Thyroid gland (tissue), 4 donors: ENCODE data around the gene RHNO1. TPM values are rescaled to one million over a fixed set of nuclear protein-coding genes. Genes with fewer than 3 reads are reported as not detected.

Experiments
- DNase-seq, 2 donors: peaks; one replicate each; pipeline ENCODE4 v3.0.0-alpha.2; 2019
- H3K27ac ChIP-seq, 3 donors: fragments of 200-600 bp; sonication (generic); 1 replicate in 2 of 3; 2 replicates in 1 of 3; pipeline ENCODE4 v1.5.1; 2016 to 2019; ENCODE audit warnings: mild to moderate bottlenecking in 1 of 3, moderate library complexity in 1 of 3
- H3K27me3 ChIP-seq: fragments of 200-600 bp; sonication (generic); one replicate; pipeline ENCODE4 v1.5.1; 2019
- H3K36me3 ChIP-seq, 2 donors: fragments of 200-600 bp; sonication (generic); one replicate each; pipeline ENCODE4 v1.5.1; 2016 to 2019
- H3K4me1 ChIP-seq, 2 donors: fragments of 200-600 bp; sonication (generic); one replicate each; pipeline ENCODE4 v1.5.1; 2017 to 2019
- H3K4me3 ChIP-seq, 3 donors: fragments of 200-600 bp; sonication (generic); replicated peaks in 1 of 3; 1 replicate in 2 of 3; 2 replicates in 1 of 3; pipeline ENCODE4 v1.5.1; 2016; ENCODE audit warnings: mild to moderate bottlenecking in 1 of 3
- H3K9me3 ChIP-seq: fragments of 200-600 bp; sonication (generic); one replicate; pipeline ENCODE4 v1.5.1; 2017
- CTCF ChIP-seq, 6 experiments: fragments of 200-600 bp in 3 of 6; fragments of 450-650 bp in 3 of 6; sonication (generic) in 3 of 6; IDR thresholded peaks; one replicate each; pipeline ENCODE4 v1.5.1; 2016 to 2019; ENCODE audit warnings: antibody characterized with exemption in 6 of 6, mild to moderate bottlenecking in 2 of 6, inconsistent platforms in 1 of 6, moderate library complexity in 1 of 6
- POLR2A ChIP-seq, 2 donors: fragments of 450-650 bp; IDR thresholded peaks; one replicate each; pipeline ENCODE4 v1.6.1; 2017; ENCODE audit warnings: antibody characterized with exemption in 2 of 2, mild to moderate bottlenecking in 2 of 2, moderate library complexity in 1 of 2
- WGBS, 2 donors: methylation state at CpG; one replicate each; pipeline ENCODE4 v1.1.5; 2017; 5-methylcytosine and 5-hydroxymethylcytosine counted together
- intact Hi-C: fragments of 100-400 bp; cut with DNase I; formaldehyde crosslinking; loops from one replicate; pipeline ENCODE4 v1.15.1; 2023
- total RNA-seq, 4 donors: library from RNA; depleted of rRNA; stranded (reverse); fragments of >200 nt; gene quantifications; one replicate each; pipeline ENCODE4 v1.2.3, GENCODE V29; 2016

Gene RHNO1
- total RNA-seq, 4 donors from 2014 or later = 14.3 to 22.2 (median 17.5) TPM

DNA sequence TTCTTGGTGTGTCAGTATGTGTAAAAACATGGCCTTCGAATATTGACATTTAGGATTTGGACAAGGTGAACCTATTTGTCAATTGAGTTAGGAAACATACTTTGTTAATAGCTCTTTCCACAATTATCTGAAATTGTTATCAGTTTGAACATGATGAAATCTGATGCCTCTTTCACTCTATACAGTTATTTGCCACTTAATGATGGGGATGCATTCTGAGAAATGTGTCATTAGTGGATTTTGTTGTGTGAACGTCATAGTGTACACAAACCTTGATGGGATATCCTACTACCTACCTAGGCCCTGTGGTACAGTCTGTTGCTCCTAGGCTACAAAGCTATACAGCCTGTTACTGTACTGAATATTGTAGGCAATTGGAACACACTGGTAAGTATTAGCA lies 18.5 kb downstream of the RHNO1 start:
- TF ChIP-seq POLR2A (IDR thresholded peaks at IDR 0.05) = no peak
- TF ChIP-seq CTCF (IDR thresholded peaks at IDR 0.05) = no peak
- WGBS, 2 donors = 89 to 91% methylated on average over 2 of the region's 2 CpGs
- H3K4me1 ChIP-seq = peaks cover 7 to 17% of the 10 kb centered on the region in 2 donors
- intact Hi-C loops = no loop called here
- H3K27ac ChIP-seq = no peak overlapping the region
- H3K36me3 ChIP-seq = no peaks in the 10 kb centered on the region
- no peaks in the 10 kb centered on the region for H3K27me3 ChIP-seq
- H3K4me3 ChIP-seq = no peak overlapping the region
- DNase-seq = no peak
- no peaks in the 10 kb centered on the region for H3K9me3 ChIP-seq

- H3K4me1 ChIP-seq = peaks cover 0 to 15% of the 10 kb centered on the region in 2 donors
- WGBS, 2 donors = 93 to 96% methylated on average over 5 of the region's 5 CpGs
- intact Hi-C loops = no loop called here
- DNase-seq = no peak
- no peaks in the 10 kb centered on the region for H3K27me3 ChIP-seq
- no peaks in the 10 kb centered on the region for H3K9me3 ChIP-seq
- TF ChIP-seq CTCF (IDR thresholded peaks at IDR 0.05) = no peak
- TF ChIP-seq POLR2A (IDR thresholded peaks at IDR 0.05) = no peak
- no peaks in the 10 kb centered on the region for H3K36me3 ChIP-seq
- no peak overlapping the region for H3K27ac ChIP-seq
- H3K4me3 ChIP-seq = no peak overlapping the region
Observed at GRCh38 chr12:2897418-2897817, 20.4 kb downstream of the RHNO1 start.

- H3K4me1 ChIP-seq = peaks cover 3 to 27% of the 10 kb centered on the region in 2 donors
- no peaks in the 10 kb centered on the region for H3K36me3 ChIP-seq
- no peaks in the 10 kb centered on the region for H3K9me3 ChIP-seq
- intact Hi-C loops = no loop called here
- H3K4me3 ChIP-seq = no peak overlapping the region
- TF ChIP-seq CTCF (IDR thresholded peaks at IDR 0.05) (no peak), POLR2A (IDR thresholded peaks at IDR 0.05) (no peak)
- no peaks in the 10 kb centered on the region for H3K27me3 ChIP-seq
- no peak overlapping the region for H3K27ac ChIP-seq
- no peak for DNase-seq
- 92 to 94% methylated on average over 8 of the region's 8 CpGs for WGBS, 2 donors
Observed at GRCh38 chr12:2900642-2901041, 23.6 kb downstream of the RHNO1 start.

GRCh38 chr12:2902272-2902880 lies 25.4 kb downstream of the RHNO1 start:
- Histone ChIP-seq H3K36me3 (no peaks in the 10 kb centered on the region), H3K4me3 (no peak overlapping the region), H3K27me3 (no peaks in the 10 kb centered on the region), H3K4me1 (peaks cover 3 to 27% of the 10 kb centered on the region in 2 donors), H3K9me3 (no peaks in the 10 kb centered on the region), H3K27ac (peak overlapping the region in 1 of 3 donors; percentile 30)
- intact Hi-C loops = no loop called here
- peak; percentile 58 to 61 for DNase-seq
- no peak for TF ChIP-seq CTCF (IDR thresholded peaks at IDR 0.05)
- TF ChIP-seq POLR2A (IDR thresholded peaks at IDR 0.05) = no peak
- 12 to 17% methylated on average over 4 of the region's 4 CpGs for WGBS, 2 donors

GRCh38 chr12:2904260-2904659 lies 27.2 kb downstream of the RHNO1 start:
- Histone ChIP-seq H3K27me3 (no peaks in the 10 kb centered on the region), H3K4me3 (no peak overlapping the region), H3K27ac (peak overlapping the region; percentile 13 to 70 (median 65)), H3K36me3 (peaks cover 0 to under 1% of the 10 kb centered on the region in 2 donors), H3K9me3 (no peaks in the 10 kb centered on the region), H3K4me1 (peaks cover 3 to 33% of the 10 kb centered on the region in 2 donors)
- peak; percentile 94 to 96 for DNase-seq
- TF ChIP-seq CTCF (IDR thresholded peaks at IDR 0.05) (no peak), POLR2A (IDR thresholded peaks at IDR 0.05) (no peak)
- intact Hi-C loops = no loop called here
- WGBS, 2 donors = 36 to 55% methylated on average over 2 of the region's 2 CpGs
